Measurements from ENCODE around the gene AGMO. TPM values are rescaled to one million over a fixed set of nuclear protein-coding genes. Genes with fewer than 3 reads are reported as not detected.

The AGMO gene
- polyA plus RNA-seq, 3 donors: 0.26 to 2.4 (median 1.7) TPM

- 17 to 74% (median 59%) methylated on average over 2 of the region's 2 CpGs for WGBS, 3 donors
- no peak overlapping the region for H3K27ac ChIP-seq (ENCODE audit: low read depth, low read length)
Measured at GRCh38 chr7:15376600-15376999, 185.2 kb downstream of the AGMO start.

GRCh38 chr7:15370441-15370840 is 191.4 kb downstream of the AGMO start:
- WGBS, 3 donors: 76 to 90% (median 81%) methylated on average over 1 of the region's 1 CpG
- H3K27ac ChIP-seq (ENCODE audit: low read depth, low read length): no peak overlapping the region

- WGBS, 3 donors: 82 to 91% (median 87%) methylated on average over 1 of the region's 1 CpG
- no peak overlapping the region for H3K27ac ChIP-seq (ENCODE audit: low read depth, low read length)
Measured at GRCh38 chr7:15368653-15369052, 193.2 kb downstream of the AGMO start.

- no peak overlapping the region for H3K27ac ChIP-seq (ENCODE audit: low read depth, low read length)
- 88 to 95% (median 90%) methylated on average over 3 of the region's 3 CpGs for WGBS, 3 donors
Measured at GRCh38 chr7:15367897-15368296, 193.9 kb downstream of the AGMO start.

- H3K27ac ChIP-seq (ENCODE audit: low read depth, low read length): no peak overlapping the region
- 77 to 85% (median 83%) methylated on average over 5 of the region's 5 CpGs for WGBS, 3 donors
Measured at GRCh38 chr7:15358112-15358511, 203.7 kb downstream of the AGMO start.

- no peak overlapping the region for H3K27ac ChIP-seq (ENCODE audit: low read depth, low read length)
- WGBS, 3 donors: 82 to 87% (median 86%) methylated on average over 20 of the region's 20 CpGs
Measured at GRCh38 chr7:15352421-15353206, 209.2 kb downstream of the AGMO start.

- no peak overlapping the region for H3K27ac ChIP-seq (ENCODE audit: low read depth, low read length)
- WGBS, 3 donors: 35 to 44% (median 40%) methylated on average over 1 of the region's 1 CpG
Measured at GRCh38 chr7:15345216-15345615, 216.6 kb downstream of the AGMO start.

- WGBS, 3 donors: 75 to 89% (median 88%) methylated on average over 4 of the region's 4 CpGs
- H3K27ac ChIP-seq (ENCODE audit: low read depth, low read length): no peak overlapping the region
Measured at GRCh38 chr7:15341817-15342216, 220.0 kb downstream of the AGMO start.

GRCh38 chr7:15336146-15336545 is 225.7 kb downstream of the AGMO start:
- 69 to 100% (median 94%) methylated on average over 1 of the region's 1 CpG for WGBS, 3 donors
- H3K27ac ChIP-seq (ENCODE audit: low read depth, low read length): no peak overlapping the region

- 84 to 90% (median 89%) methylated on average over 6 of the region's 6 CpGs for WGBS, 3 donors
- no peak overlapping the region for H3K27ac ChIP-seq (ENCODE audit: low read depth, low read length)
Measured at GRCh38 chr7:15335390-15335789, 226.4 kb downstream of the AGMO start.

- 84 to 87% (median 86%) methylated on average over 6 of the region's 6 CpGs for WGBS, 3 donors
- no peak overlapping the region for H3K27ac ChIP-seq (ENCODE audit: low read depth, low read length)
Measured at GRCh38 chr7:15334536-15335263, 227.1 kb downstream of the AGMO start.

- WGBS, 3 donors: 81 to 89% (median 88%) methylated on average over 2 of the region's 2 CpGs
- H3K27ac ChIP-seq (ENCODE audit: low read depth, low read length): no peak overlapping the region
Measured at GRCh38 chr7:15332956-15333355, 228.9 kb downstream of the AGMO start.

GRCh38 chr7:15330943-15331342 is 230.9 kb downstream of the AGMO start:
- 81 to 83% (median 83%) methylated on average over 2 of the region's 2 CpGs for WGBS, 3 donors
- H3K27ac ChIP-seq (ENCODE audit: low read depth, low read length): no peak overlapping the region

- WGBS, 3 donors: 78 to 87% (median 79%) methylated on average over 4 of the region's 4 CpGs
- no peak overlapping the region for H3K27ac ChIP-seq (ENCODE audit: low read depth, low read length)
Measured at GRCh38 chr7:15327001-15327400, 234.8 kb downstream of the AGMO start.

GRCh38 chr7:15326044-15326644 is 235.7 kb downstream of the AGMO start:
- 64 to 70% (median 66%) methylated on average over 3 of the region's 3 CpGs for WGBS, 3 donors
- H3K27ac ChIP-seq (ENCODE audit: low read depth, low read length): no peak overlapping the region

- 44 to 55% (median 46%) methylated on average over 6 of the region's 6 CpGs for WGBS, 3 donors
Measured at GRCh38 chr7:15323550-15323949, 238.3 kb downstream of the AGMO start.

GRCh38 chr7:15317215-15317614 is 244.6 kb downstream of the AGMO start:
- H3K27ac ChIP-seq (ENCODE audit: low read depth, low read length): no peak overlapping the region
- WGBS, 3 donors: 75 to 88% (median 88%) methylated on average over 4 of the region's 4 CpGs

More at GRCh38 chr7:15323550-15323949, 238.3 kb downstream of the AGMO start:
- no peak overlapping the region for H3K27ac ChIP-seq (ENCODE audit: low read depth, low read length)

GRCh38 chr7:15315678-15316077 is 246.1 kb downstream of the AGMO start:
- WGBS, 3 donors: 68 to 93% (median 91%) methylated on average over 1 of the region's 1 CpG
- no peak overlapping the region for H3K27ac ChIP-seq (ENCODE audit: low read depth, low read length)

GRCh38 chr7:15314922-15315321 is 246.9 kb downstream of the AGMO start:
- H3K27ac ChIP-seq (ENCODE audit: low read depth, low read length): no peak overlapping the region
- WGBS, 3 donors: 90 to 98% (median 94%) methylated on average over 5 of the region's 5 CpGs
